Coronary artery (tissue), 2 donors: ENCODE data around the gene SLC20A1.

ENCODE experiments used
- DNase-seq: peaks from one replicate; pipeline ENCODE4 v3.0.0-alpha.2; 2017; ENCODE audit warnings: low spot score
- H3K27ac ChIP-seq, 2 donors: fragments of 200-600 bp; sonication (generic); one replicate each; pipeline ENCODE4 v1.5.1; 2016 to 2019
- H3K4me3 ChIP-seq: fragments of 200-600 bp; sonication (generic); 2 replicates; pipeline ENCODE4 v1.5.1; 2016; ENCODE audit warnings: mild to moderate bottlenecking, moderate library complexity
- TF ChIP-seq, protein P1 (sequence below): fragments of 200-600 bp; sonication (generic); IDR thresholded peaks from one replicate; pipeline ENCODE4 v1.5.1; 2019; ENCODE audit warnings: antibody characterized with exemption

The SLC20A1 gene

DNA sequence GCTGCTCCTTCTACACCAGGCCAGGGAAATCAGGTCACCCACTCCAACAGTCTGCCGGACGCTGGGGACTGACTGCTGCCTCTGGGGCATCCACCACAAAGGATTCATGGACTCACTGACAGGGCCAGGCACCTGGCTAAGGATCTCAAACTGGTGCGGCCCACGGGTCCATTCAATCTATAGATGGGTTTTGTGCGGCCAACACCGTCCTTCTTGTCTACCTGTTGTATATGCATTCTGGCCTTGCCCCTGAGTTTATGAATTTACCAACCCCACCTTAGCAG lies 10.9 kb upstream of the SLC20A1 start:
- no peak overlapping the region for H3K4me3 ChIP-seq
- TF ChIP-seq, protein P1, sequence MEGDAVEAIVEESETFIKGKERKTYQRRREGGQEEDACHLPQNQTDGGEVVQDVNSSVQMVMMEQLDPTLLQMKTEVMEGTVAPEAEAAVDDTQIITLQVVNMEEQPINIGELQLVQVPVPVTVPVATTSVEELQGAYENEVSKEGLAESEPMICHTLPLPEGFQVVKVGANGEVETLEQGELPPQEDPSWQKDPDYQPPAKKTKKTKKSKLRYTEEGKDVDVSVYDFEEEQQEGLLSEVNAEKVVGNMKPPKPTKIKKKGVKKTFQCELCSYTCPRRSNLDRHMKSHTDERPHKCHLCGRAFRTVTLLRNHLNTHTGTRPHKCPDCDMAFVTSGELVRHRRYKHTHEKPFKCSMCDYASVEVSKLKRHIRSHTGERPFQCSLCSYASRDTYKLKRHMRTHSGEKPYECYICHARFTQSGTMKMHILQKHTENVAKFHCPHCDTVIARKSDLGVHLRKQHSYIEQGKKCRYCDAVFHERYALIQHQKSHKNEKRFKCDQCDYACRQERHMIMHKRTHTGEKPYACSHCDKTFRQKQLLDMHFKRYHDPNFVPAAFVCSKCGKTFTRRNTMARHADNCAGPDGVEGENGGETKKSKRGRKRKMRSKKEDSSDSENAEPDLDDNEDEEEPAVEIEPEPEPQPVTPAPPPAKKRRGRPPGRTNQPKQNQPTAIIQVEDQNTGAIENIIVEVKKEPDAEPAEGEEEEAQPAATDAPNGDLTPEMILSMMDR = no peak
- DNase-seq = no peak
- H3K27ac ChIP-seq = no peak overlapping the region

DNA sequence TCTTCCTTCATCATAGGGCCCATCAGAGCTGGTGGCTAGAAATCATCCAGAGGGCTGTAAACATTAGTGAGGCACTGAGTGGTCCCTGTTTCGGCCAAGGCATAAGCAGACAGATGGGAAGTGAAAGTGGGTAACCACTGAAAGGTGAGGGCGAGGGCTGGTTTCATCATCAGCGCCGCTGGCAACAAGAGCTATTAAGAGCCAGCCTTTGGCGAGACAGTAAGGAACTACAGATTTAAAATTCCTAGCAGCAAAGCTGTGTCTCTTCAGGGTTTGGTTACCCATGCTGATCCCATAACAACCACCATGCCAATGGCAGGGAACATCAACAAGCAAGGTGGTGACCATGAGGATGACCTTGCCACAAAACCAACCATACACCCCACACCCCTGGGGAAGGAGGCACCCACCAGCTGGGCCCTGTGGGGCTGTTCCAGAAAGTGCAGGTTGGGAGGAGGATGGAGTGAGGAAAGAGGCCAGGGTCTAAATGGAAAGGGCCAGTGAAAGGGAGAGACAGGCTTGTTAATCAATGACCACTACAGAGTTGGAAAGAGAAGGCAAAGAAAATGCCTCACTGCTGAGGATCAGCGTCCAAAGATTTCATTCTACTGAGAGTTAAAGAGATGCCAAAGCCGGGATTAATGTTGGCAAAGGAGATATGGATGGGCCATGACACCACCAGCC lies 9.0 kb upstream of the SLC20A1 start:
- Histone ChIP-seq H3K4me3 (no peak overlapping the region), H3K27ac (no peak overlapping the region)
- no peak for DNase-seq
- TF ChIP-seq, protein P1 = no peak

DNA sequence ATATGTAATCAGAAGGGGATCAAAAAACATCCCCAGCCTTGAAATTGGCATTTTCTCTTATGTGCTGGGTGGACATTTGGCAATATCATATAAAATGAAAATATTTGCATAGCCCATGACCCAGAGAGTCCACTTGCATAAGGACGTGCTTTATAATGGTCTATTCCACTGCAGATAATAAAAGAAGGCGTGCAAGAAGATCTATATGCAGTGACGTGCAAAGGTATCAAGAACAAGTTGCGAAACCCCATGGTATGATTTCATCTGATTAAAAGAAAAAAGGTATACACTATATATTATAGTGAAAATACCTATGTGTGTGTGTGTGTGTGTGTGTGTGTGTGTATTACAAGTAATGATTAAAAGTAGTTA lies 8.5 kb upstream of the SLC20A1 start:
- DNase-seq = no peak
- H3K27ac ChIP-seq = no peak overlapping the region
- TF ChIP-seq, protein P1 = no peak
- H3K4me3 ChIP-seq = no peak overlapping the region

DNA sequence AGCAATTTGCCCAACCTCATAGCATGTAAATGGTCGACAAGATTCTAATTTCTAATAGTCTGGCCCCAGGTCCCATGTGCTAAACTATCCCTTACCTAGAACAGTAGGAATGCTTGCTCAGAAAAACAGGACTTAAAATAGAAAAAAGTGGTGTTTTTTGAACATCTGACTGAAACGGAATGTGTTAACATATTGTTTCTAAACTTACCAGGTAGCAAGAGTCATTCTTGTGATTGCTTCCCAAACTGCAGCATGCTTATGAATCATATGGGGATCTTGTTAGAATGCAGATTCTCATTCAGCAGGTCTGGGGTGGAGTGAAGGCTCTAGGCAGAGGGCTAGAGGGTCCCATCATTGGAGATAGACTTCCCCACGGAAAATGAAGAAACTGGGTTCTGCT lies 5.8 kb upstream of the SLC20A1 start:
- TF ChIP-seq, protein P1 = no peak
- no peak overlapping the region for H3K27ac ChIP-seq

DNA sequence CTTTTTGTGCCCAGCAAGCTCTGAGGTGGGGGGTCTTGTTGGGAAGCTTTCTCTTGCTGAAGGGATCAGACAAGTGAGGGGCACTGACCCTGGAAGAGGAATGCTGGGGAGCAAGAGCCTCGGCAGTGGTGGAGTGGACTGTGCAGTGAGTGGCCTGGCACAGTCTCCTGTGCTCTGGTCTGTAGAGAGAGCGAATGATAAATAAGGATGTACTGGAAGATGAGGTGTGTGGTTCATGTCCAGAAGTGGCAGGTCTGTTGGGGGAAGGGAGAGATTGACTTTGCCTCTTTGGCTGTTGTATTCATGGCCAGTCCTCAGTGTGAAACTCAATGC lies 5.3 kb upstream of the SLC20A1 start:
- DNase-seq = no peak
- Histone ChIP-seq H3K27ac (peak overlapping the region in 1 of 2 donors; percentile 70), H3K4me3 (no peak overlapping the region)
- TF ChIP-seq, protein P1 = no peak

More for the DNA sequence above, 5.8 kb upstream of the SLC20A1 start:
- DNase-seq = no peak
- H3K4me3 ChIP-seq = no peak overlapping the region

DNA sequence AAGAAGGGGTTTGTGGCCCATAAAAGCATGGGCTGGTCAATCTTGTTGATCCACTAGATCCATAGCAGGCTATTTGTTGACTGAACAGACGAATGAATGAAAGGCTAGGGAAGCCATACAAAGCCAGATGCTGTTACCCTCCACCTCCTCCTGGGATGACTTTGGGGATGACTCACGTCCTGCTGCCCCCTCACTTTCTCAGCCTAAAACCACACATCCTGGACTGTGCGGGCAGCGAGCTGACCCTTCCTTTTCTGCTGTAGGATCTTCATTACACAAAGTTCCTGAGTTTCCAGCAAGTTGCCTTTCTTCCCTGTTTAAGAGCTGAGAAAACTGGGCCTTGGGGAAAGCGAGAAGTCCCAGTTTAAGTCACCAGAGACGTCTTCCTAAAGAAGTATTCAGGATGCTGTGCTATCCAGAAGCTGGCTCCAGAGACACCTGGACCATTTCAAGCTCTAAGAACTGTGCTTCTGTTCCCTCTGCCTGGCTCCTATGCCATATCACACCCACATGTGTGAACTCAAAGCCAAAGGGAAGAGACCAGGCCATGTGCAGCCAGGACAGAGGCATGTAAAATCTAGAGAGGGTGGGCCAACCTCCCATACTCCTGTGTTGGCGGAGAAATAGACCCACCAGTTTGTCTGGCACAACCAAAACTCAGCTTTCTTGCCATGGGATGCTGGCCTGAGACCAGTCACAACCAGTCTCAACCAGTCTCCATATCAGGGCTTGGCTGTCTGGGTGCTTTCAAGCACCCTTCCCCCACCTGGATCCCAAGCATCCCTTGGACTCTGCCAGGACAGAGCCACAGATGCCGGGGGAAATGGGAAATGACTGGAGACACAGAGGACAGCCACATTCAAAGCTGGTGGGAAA lies 4.7 kb upstream of the SLC20A1 start:
- Histone ChIP-seq H3K4me3 (no peak overlapping the region), H3K27ac (peak overlapping the region in 1 of 2 donors; percentile 70)
- DNase-seq = no peak
- TF ChIP-seq, protein P1 = no peak

DNA sequence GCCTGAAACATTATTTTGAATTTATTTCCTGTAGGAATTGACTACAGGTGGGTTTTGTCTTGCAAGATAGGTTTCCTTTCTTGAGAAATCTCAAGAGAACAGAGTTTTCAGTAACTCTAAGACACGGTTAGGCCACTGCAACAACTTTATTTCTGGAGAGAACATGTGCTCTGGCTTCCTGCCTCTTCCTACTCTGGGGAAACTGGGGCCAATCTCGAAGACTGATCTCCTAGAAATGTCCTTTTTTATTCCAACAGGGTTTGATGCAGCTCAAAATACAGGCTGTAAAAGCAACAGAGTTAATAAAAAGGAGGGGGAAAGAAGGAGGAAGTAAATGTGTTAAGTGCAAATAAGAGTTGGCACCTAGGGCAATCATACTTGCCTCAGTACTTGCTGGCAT lies 4.0 kb upstream of the SLC20A1 start:
- peak overlapping the region in 1 of 2 donors; percentile 70 for H3K27ac ChIP-seq
- no peak for DNase-seq
- H3K4me3 ChIP-seq = no peak overlapping the region
- TF ChIP-seq, protein P1 = no peak
